Measurements from ENCODE around the gene CFAP45. TPM values are rescaled to one million over a fixed set of nuclear protein-coding genes. Genes with fewer than 3 reads are reported as not detected.

Gene CFAP45
- total RNA-seq, 5 donors from 2014 or later (not counting 1 experiment from before 2014, with no cell fraction given), result 1.2 to 4.7 (median 1.5) TPM

GRCh38 chr1:159930216-159930615 is 30.3 kb upstream of the CFAP45 start:
- H3K4me3 Mint-ChIP-seq, result no peak overlapping the region
- H3K4me1 Mint-ChIP-seq, result peaks cover 12 to 19% (median 17%) of the 10 kb centered on the region in 3 donors
- Histone ChIP-seq H3K36me3 (ENCODE audit: control insufficient read depth in 2 of 2, extremely low read depth in 1 of 2, insufficient read depth in 1 of 2, low read length in 1 of 2) (no peaks in the 10 kb centered on the region), H3K4me3 (ENCODE audit: control insufficient read depth in 1 of 2, extremely low read depth in 1 of 2, low read length in 1 of 2) (no peak overlapping the region), H3K27ac (ENCODE audit: low read length) (no peak overlapping the region), H3K9me3 (no peaks in the 10 kb centered on the region), H3K4me1 (ENCODE audit: control insufficient read depth in 1 of 2, extremely low read depth in 1 of 2, insufficient read depth in 2 of 2, low read length in 2 of 2) (peaks cover 4 to 10% of the 10 kb centered on the region in 2 experiments), H3K27me3 (replicated peaks in 1 of 2; ENCODE audit: control insufficient read depth in 2 of 2, extremely low read depth in 1 of 2, insufficient read depth in 2 of 2, low read length in 1 of 2) (peaks cover 0 to 14% of the 10 kb centered on the region in 2 experiments)
- DNase-seq (no peak), ATAC-seq (replicated peaks in 1 of 4) (no peak)
- no peak overlapping the region for H3K27ac Mint-ChIP-seq
- no peaks in the 10 kb centered on the region for H3K9me3 Mint-ChIP-seq
- no peaks in the 10 kb centered on the region for H3K36me3 Mint-ChIP-seq
- CTCF ChIA-PET, result interaction anchor here (0.6 to 1.1 kb wide), 2 partner anchors 76 to 77 kb away, joined by 4 to 9 read pairs; no protein-coding TSS in a partner anchor
- WGBS (ENCODE audit: insufficient coverage), result 79% methylated on average over 8 of the region's 11 CpGs
- H3K27me3 Mint-ChIP-seq, result no peaks in the 10 kb centered on the region
- POLR2A ChIA-PET, result interaction anchor here in 1 of 2 donors (0.6 kb wide), 2 partner anchors 319 to 826 kb away, joined by 3 to 4 read pairs; no protein-coding TSS in a partner anchor

- Mint-ChIP-seq H3K4me3 (no peak overlapping the region), H3K4me1 (peaks cover 12 to 21% (median 17%) of the 10 kb centered on the region in 3 donors), H3K9me3 (no peaks in the 10 kb centered on the region), H3K27ac (no peak overlapping the region), H3K36me3 (no peaks in the 10 kb centered on the region), H3K27me3 (no peaks in the 10 kb centered on the region)
- Histone ChIP-seq H3K27ac (ENCODE audit: low read length) (no peak overlapping the region), H3K4me1 (ENCODE audit: control insufficient read depth in 1 of 2, extremely low read depth in 1 of 2, insufficient read depth in 2 of 2, low read length in 2 of 2) (peaks cover 4 to 10% of the 10 kb centered on the region in 2 experiments), H3K4me3 (ENCODE audit: control insufficient read depth in 1 of 2, extremely low read depth in 1 of 2, low read length in 1 of 2) (no peak overlapping the region), H3K27me3 (replicated peaks in 1 of 2; ENCODE audit: control insufficient read depth in 2 of 2, extremely low read depth in 1 of 2, insufficient read depth in 2 of 2, low read length in 1 of 2) (peaks cover 0 to 8% of the 10 kb centered on the region in 2 experiments), H3K36me3 (ENCODE audit: control insufficient read depth in 2 of 2, extremely low read depth in 1 of 2, insufficient read depth in 1 of 2, low read length in 1 of 2) (no peaks in the 10 kb centered on the region), H3K9me3 (no peaks in the 10 kb centered on the region)
- 92% methylated on average over 34 of the region's 48 CpGs for WGBS (ENCODE audit: insufficient coverage)
- DNase-seq (no peak), ATAC-seq (replicated peaks in 1 of 4) (no peak)
- CTCF ChIA-PET, result interaction anchor here in 1 of 2 donors (1.1 kb wide), 1 partner anchor 78 kb away, joined by 4 read pairs; no protein-coding TSS in a partner anchor
- POLR2A ChIA-PET, result no interaction called here
Observed at GRCh38 chr1:159929155-159930051, 29.4 kb upstream of the CFAP45 start.

- ChIA-PET CTCF (interaction anchor here in 1 of 2 donors (0.5 kb wide), 1 partner anchor 38 kb away, joined by 8 read pairs; no protein-coding TSS in a partner anchor), POLR2A (no interaction called here)
- H3K27me3 ChIP-seq (replicated peaks in 1 of 2; ENCODE audit: control insufficient read depth in 2 of 2, extremely low read depth in 1 of 2, insufficient read depth in 2 of 2, low read length in 1 of 2), result peaks cover 0 to 4% of the 10 kb centered on the region in 2 experiments
- Mint-ChIP-seq H3K4me3 (no peak overlapping the region), H3K36me3 (peaks cover 3% of the 10 kb centered on the region), H3K27me3 (no peaks in the 10 kb centered on the region), H3K27ac (no peak overlapping the region), H3K9me3 (no peaks in the 10 kb centered on the region), H3K4me1 (peaks cover 12 to 26% (median 17%) of the 10 kb centered on the region in 3 donors)
- 89% methylated on average over 15 of the region's 18 CpGs for WGBS (ENCODE audit: insufficient coverage)
- no peaks in the 10 kb centered on the region for H3K9me3 ChIP-seq
- H3K4me3 ChIP-seq (ENCODE audit: control insufficient read depth in 1 of 2, extremely low read depth in 1 of 2, low read length in 1 of 2), result no peak overlapping the region
- ATAC-seq (replicated peaks in 1 of 4) (no peak), DNase-seq (no peak)
- H3K4me1 ChIP-seq (ENCODE audit: control insufficient read depth in 1 of 2, extremely low read depth in 1 of 2, insufficient read depth in 2 of 2, low read length in 2 of 2), result peaks cover 4 to 18% of the 10 kb centered on the region in 2 experiments
- no peak overlapping the region for H3K27ac ChIP-seq (ENCODE audit: low read length)
- no peaks in the 10 kb centered on the region for H3K36me3 ChIP-seq (ENCODE audit: control insufficient read depth in 2 of 2, extremely low read depth in 1 of 2, insufficient read depth in 1 of 2, low read length in 1 of 2)
Observed at GRCh38 chr1:159928491-159929050, 28.6 kb upstream of the CFAP45 start.

GRCh38 chr1:159927849-159928431 is 28.0 kb upstream of the CFAP45 start:
- 75% methylated on average over 12 of the region's 13 CpGs for WGBS (ENCODE audit: insufficient coverage)
- POLR2A ChIA-PET, result no interaction called here
- no peak for ATAC-seq (replicated peaks in 1 of 4)

GRCh38 chr1:159927211-159927848 is 27.4 kb upstream of the CFAP45 start:
- no peaks in the 10 kb centered on the region for H3K9me3 Mint-ChIP-seq
- CTCF ChIA-PET, result interaction anchor here in 1 of 2 donors (1.1 kb wide), 1 partner anchor 80 kb away, joined by 3 read pairs; no protein-coding TSS in a partner anchor
- no peak overlapping the region for H3K27ac Mint-ChIP-seq
- Histone ChIP-seq H3K27me3 (replicated peaks in 1 of 2; ENCODE audit: control insufficient read depth in 2 of 2, extremely low read depth in 1 of 2, insufficient read depth in 2 of 2, low read length in 1 of 2) (peaks cover 0 to 4% of the 10 kb centered on the region in 2 experiments), H3K27ac (ENCODE audit: low read length) (no peak overlapping the region), H3K4me1 (ENCODE audit: control insufficient read depth in 1 of 2, extremely low read depth in 1 of 2, insufficient read depth in 2 of 2, low read length in 2 of 2) (peaks cover 11 to 31% of the 10 kb centered on the region in 2 experiments), H3K4me3 (ENCODE audit: control insufficient read depth in 1 of 2, extremely low read depth in 1 of 2, low read length in 1 of 2) (no peak overlapping the region), H3K36me3 (ENCODE audit: control insufficient read depth in 2 of 2, extremely low read depth in 1 of 2, insufficient read depth in 1 of 2, low read length in 1 of 2) (no peaks in the 10 kb centered on the region), H3K9me3 (no peaks in the 10 kb centered on the region)
- POLR2A ChIA-PET, result no interaction called here
- WGBS (ENCODE audit: insufficient coverage), result 90% methylated on average over 11 of the region's 16 CpGs
- no peak overlapping the region for H3K4me3 Mint-ChIP-seq
- H3K4me1 Mint-ChIP-seq, result peaks cover 24 to 38% (median 30%) of the 10 kb centered on the region in 3 donors
- ATAC-seq (replicated peaks in 1 of 4) (no peak), DNase-seq (no peak)
- no peaks in the 10 kb centered on the region for H3K27me3 Mint-ChIP-seq
- H3K36me3 Mint-ChIP-seq, result peaks cover 5% of the 10 kb centered on the region

More at GRCh38 chr1:159927849-159928431, 28.0 kb upstream of the CFAP45 start:
- H3K4me3 Mint-ChIP-seq, result no peak overlapping the region
- H3K27ac Mint-ChIP-seq, result no peak overlapping the region
- CTCF ChIA-PET, result interaction anchor here in 1 of 2 donors (0.5 kb wide), 1 partner anchor 38 kb away, joined by 8 read pairs; no protein-coding TSS in a partner anchor
- Histone ChIP-seq H3K27me3 (replicated peaks in 1 of 2; ENCODE audit: control insufficient read depth in 2 of 2, extremely low read depth in 1 of 2, insufficient read depth in 2 of 2, low read length in 1 of 2) (peaks cover 0 to 4% of the 10 kb centered on the region in 2 experiments), H3K4me3 (ENCODE audit: control insufficient read depth in 1 of 2, extremely low read depth in 1 of 2, low read length in 1 of 2) (no peak overlapping the region), H3K4me1 (ENCODE audit: control insufficient read depth in 1 of 2, extremely low read depth in 1 of 2, insufficient read depth in 2 of 2, low read length in 2 of 2) (peaks cover 5 to 25% of the 10 kb centered on the region in 2 experiments), H3K9me3 (no peaks in the 10 kb centered on the region), H3K27ac (ENCODE audit: low read length) (no peak overlapping the region), H3K36me3 (ENCODE audit: control insufficient read depth in 2 of 2, extremely low read depth in 1 of 2, insufficient read depth in 1 of 2, low read length in 1 of 2) (no peaks in the 10 kb centered on the region)
- no peak for DNase-seq
- peaks cover 5% of the 10 kb centered on the region for H3K36me3 Mint-ChIP-seq
- H3K27me3 Mint-ChIP-seq, result no peaks in the 10 kb centered on the region
- H3K4me1 Mint-ChIP-seq, result peaks cover 18 to 32% (median 23%) of the 10 kb centered on the region in 3 donors
- no peaks in the 10 kb centered on the region for H3K9me3 Mint-ChIP-seq

Measured in T-cell (primary cell).